ENCODE measurements around the gene LRP1B. TPM values are rescaled to one million over a fixed set of nuclear protein-coding genes. Genes with fewer than 3 reads are reported as not detected.

LRP1B gene
- total and polyA plus RNA-seq, 2 of the 8 experiments (the other 6 are each of a cell fraction or from before 2014, with no cell fraction given) = 0.03 TPM; not detected in 1

GRCh38 chr2:141591787-141592186 lies 539.0 kb downstream of the LRP1B start (continued):
- TF ChIP-seq CHD7 (IDR thresholded peaks at IDR 0.05; ENCODE audit: insufficient replicate concordance, low read length) (no peak), ATF2 (IDR thresholded peaks at IDR 0.05; ENCODE audit: low read length) (no peak), SIX5 (IDR thresholded peaks at IDR 0.05; ENCODE audit: low read depth, low read length) (no peak), BACH1 (IDR thresholded peaks at IDR 0.05; ENCODE audit: low read length) (no peak), SP1 (IDR thresholded peaks at IDR 0.05; ENCODE audit: low read depth, low read length) (no peak), ATF3 (IDR thresholded peaks at IDR 0.05; ENCODE audit: insufficient read depth, low read depth, low read length) (no peak), RFX5 (IDR thresholded peaks at IDR 0.05; ENCODE audit: borderline replicate concordance, low read depth, low read length) (no peak), TAF1 (IDR thresholded peaks at IDR 0.05; ENCODE audit: low read depth, low read length) (no peak), GABPA (IDR thresholded peaks at IDR 0.05; ENCODE audit: borderline replicate concordance, insufficient read depth, low read length) (no peak), YY1 (IDR thresholded peaks at IDR 0.05; ENCODE audit: low read depth, low read length) (no peak)

Measured in H1 (cell line).